KMS-11 (cell line): ENCODE results near the gene P2RY2.

ENCODE experiments used
- H2AFZ ChIP-seq: fragments of 200-600 bp; sonication (generic); 2 replicates; pipeline ENCODE4 v1.6.1; 2016; ENCODE audit warnings: antibody characterized with exemption, mixed run types, low read depth
- H3K27ac ChIP-seq: fragments of 200-600 bp; sonication (generic); 2 replicates; pipeline ENCODE4 v1.6.1; 2016; ENCODE audit warnings: mild to moderate bottlenecking, mixed run types
- H3K27me3 ChIP-seq: fragments of 200-600 bp; sonication (generic); 2 replicates; pipeline ENCODE4 v1.6.1; 2017; ENCODE audit warnings: mild to moderate bottlenecking, low read depth, mixed run types, moderate library complexity; ENCODE audit not compliant: insufficient read depth
- H3K36me3 ChIP-seq: fragments of 200-600 bp; sonication (generic); 2 replicates; pipeline ENCODE4 v1.6.1; 2017; ENCODE audit warnings: mild to moderate bottlenecking, mixed run types; ENCODE audit not compliant: insufficient read depth
- H3K4me1 ChIP-seq: fragments of 200-600 bp; sonication (generic); 2 replicates; pipeline ENCODE4 v1.6.1; 2016; ENCODE audit warnings: mild to moderate bottlenecking, low read depth, mixed run types; ENCODE audit not compliant: poor library complexity, severe bottlenecking
- H3K4me2 ChIP-seq: fragments of 200-600 bp; sonication (generic); 2 replicates; pipeline ENCODE4 v1.7.0; 2016; ENCODE audit warnings: mild to moderate bottlenecking, mixed run types
- H3K4me3 ChIP-seq: fragments of 200-600 bp; sonication (generic); IDR thresholded peaks from 2 replicates; pipeline ENCODE4 v1.6.1; 2017; ENCODE audit warnings: low read depth, low read length, mixed read lengths; ENCODE audit not compliant: insufficient read depth
- H3K79me2 ChIP-seq: fragments of 200-600 bp; sonication (generic); 2 replicates; pipeline ENCODE4 v1.6.1; 2016; ENCODE audit warnings: low read depth, mixed run types; ENCODE audit not compliant: insufficient read depth
- H3K9ac ChIP-seq: fragments of 200-600 bp; sonication (generic); 2 replicates; pipeline ENCODE4 v1.6.1; 2016; ENCODE audit warnings: mild to moderate bottlenecking, mixed run types
- H4K20me1 ChIP-seq: fragments of 200-600 bp; sonication (generic); 2 replicates; pipeline ENCODE4 v1.6.1; 2016; ENCODE audit warnings: mild to moderate bottlenecking, mixed run types; ENCODE audit not compliant: insufficient read depth
- CTCF ChIP-seq: fragments of 200-600 bp; sonication (generic); conservative IDR thresholded peaks from 2 replicates; pipeline ENCODE4 v1.6.1; 2017; ENCODE audit warnings: low read depth, mild to moderate bottlenecking, antibody characterized with exemption, low read length, moderate library complexity, mixed read lengths

Gene P2RY2

DNA sequence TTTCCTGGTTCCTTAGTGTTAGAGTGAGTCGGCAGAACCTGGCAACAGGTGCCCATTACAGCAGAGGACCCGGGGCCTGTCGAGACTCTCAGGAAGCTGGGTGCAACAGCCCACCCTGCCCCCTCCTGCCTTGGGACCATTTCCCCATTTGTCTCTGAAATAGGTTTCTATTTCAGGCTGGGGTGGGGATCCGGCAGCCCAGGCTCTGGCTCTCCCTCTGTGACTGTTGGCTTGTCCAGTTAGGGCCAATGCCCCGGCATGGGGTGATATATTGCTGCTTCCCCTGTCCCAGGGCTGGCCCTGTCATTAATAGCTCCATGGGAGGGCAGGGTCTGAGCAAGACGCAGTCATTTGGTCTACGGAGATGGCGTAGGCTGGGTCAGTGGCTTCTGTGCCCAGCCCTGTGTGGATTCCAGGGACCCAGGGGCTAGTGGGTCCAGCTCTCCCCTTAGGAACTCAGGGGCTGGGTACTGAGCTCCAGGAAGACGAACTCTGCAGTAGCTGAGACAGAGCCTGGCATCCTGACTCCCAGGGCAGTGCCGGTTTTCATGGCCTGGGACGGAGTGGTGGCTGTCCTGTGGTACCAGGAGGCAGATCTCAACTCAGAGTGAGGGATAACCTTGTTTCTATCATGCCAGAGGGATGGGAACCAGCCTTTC, 56.8 kb downstream of the P2RY2 start:
- Histone ChIP-seq H3K79me2 (no peaks in the 10 kb centered on the region), H3K27ac (no peak overlapping the region), H3K4me3 (no peak overlapping the region), H3K4me1 (peaks cover 44% of the 10 kb centered on the region), H3K27me3 (no peaks in the 10 kb centered on the region), H4K20me1 (no peaks in the 10 kb centered on the region), H2AFZ (no peak overlapping the region), H3K36me3 (no peaks in the 10 kb centered on the region), H3K9ac (no peak overlapping the region), H3K4me2 (no peak overlapping the region)
- TF ChIP-seq CTCF: no peak

DNA sequence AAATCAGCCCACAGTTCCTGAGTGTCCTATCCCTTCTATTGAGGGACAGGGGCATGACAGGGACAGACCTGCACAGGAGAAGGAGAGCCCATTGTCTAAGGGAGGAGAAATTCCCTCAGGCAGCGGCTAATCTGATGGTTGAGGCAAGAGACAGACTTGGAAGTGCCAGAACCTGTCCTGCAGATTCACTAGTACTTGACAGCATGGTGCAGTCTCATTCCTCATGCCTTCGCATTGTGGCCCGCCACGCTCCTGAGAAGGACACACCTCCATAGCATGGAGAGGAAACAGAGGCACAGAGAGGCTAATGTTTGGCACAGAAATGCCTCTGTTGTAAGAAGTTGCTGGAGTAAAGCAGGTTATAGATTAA, 57.3 kb downstream of the P2RY2 start:
- Histone ChIP-seq H4K20me1 (no peaks in the 10 kb centered on the region), H2AFZ (no peak overlapping the region), H3K36me3 (no peaks in the 10 kb centered on the region), H3K4me3 (no peak overlapping the region), H3K79me2 (no peaks in the 10 kb centered on the region), H3K4me1 (peaks cover 41% of the 10 kb centered on the region), H3K9ac (no peak overlapping the region), H3K27me3 (no peaks in the 10 kb centered on the region), H3K27ac (no peak overlapping the region), H3K4me2 (no peak overlapping the region)
- TF ChIP-seq CTCF: no peak

GRCh38 chr11:73277467-73277866, 59.4 kb downstream of the P2RY2 start:
- Histone ChIP-seq H3K27me3 (no peaks in the 10 kb centered on the region), H3K36me3 (no peaks in the 10 kb centered on the region), H3K27ac (no peak overlapping the region), H3K79me2 (no peaks in the 10 kb centered on the region), H3K4me1 (peaks cover 39% of the 10 kb centered on the region), H3K4me3 (no peak overlapping the region), H4K20me1 (no peaks in the 10 kb centered on the region), H2AFZ (no peak overlapping the region), H3K9ac (no peak overlapping the region), H3K4me2 (no peak overlapping the region)
- TF ChIP-seq CTCF: no peak

DNA sequence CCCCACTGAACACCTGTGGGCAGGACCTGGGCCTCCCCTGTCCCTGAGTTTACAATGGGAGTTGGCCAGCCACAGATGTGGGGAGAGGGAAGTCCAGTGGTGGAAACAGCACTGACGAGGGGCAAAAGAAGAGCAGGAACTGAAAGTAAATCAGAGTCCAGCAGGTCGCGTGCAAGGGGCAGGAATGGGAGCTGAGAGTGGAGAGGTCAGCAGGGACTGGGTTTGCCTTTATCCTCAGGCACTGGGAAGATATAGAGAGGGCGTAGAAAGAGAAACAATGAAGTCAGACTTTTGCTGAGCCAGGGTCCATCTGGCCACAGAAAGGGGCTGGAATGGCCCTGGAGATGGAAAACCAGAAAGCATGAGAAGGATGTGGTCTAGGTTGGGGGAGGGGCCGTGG, 62.5 kb downstream of the P2RY2 start:
- no peak overlapping the region for H3K4me2 ChIP-seq
- no peak overlapping the region for H2AFZ ChIP-seq
- no peaks in the 10 kb centered on the region for H3K79me2 ChIP-seq
- H3K27me3 ChIP-seq: no peaks in the 10 kb centered on the region
- no peak for TF ChIP-seq CTCF
- peaks cover 21% of the 10 kb centered on the region for H3K4me1 ChIP-seq
- H3K27ac ChIP-seq: no peak overlapping the region
- H3K4me3 ChIP-seq: no peak overlapping the region
- no peaks in the 10 kb centered on the region for H3K36me3 ChIP-seq
- no peak overlapping the region for H3K9ac ChIP-seq
- no peaks in the 10 kb centered on the region for H4K20me1 ChIP-seq
